Mesenchymal stem cell (in vitro differentiated cells and primary cell): ENCODE measurements around the gene SYTL3.

Experiments used
- DNase-seq: peaks from one replicate; pipeline ENCODE4 v3.0.0-alpha.2; 2013
- H2AFZ ChIP-seq: one replicate; pipeline ENCODE4 v1.6.1; 2013; ENCODE audit warnings: low read depth, mild to moderate bottlenecking, control low read depth, inconsistent platforms, low read length, moderate library complexity
- H2AK5ac ChIP-seq: 2 replicates; pipeline ENCODE4 v1.6.1; 2013; ENCODE audit warnings: low read length, moderate library complexity, mild to moderate bottlenecking, inconsistent platforms; ENCODE audit not compliant: severe bottlenecking
- H2BK120ac ChIP-seq: one replicate; pipeline ENCODE4 v1.6.1; 2013; ENCODE audit warnings: low read depth, mild to moderate bottlenecking, inconsistent platforms, low read length, moderate library complexity
- H2BK12ac ChIP-seq, 2 experiments: one replicate each; pipeline ENCODE4 v1.6.1; 2013; ENCODE audit warnings: inconsistent platforms in 2 of 2, low read length in 2 of 2, mild to moderate bottlenecking in 2 of 2, moderate library complexity in 2 of 2, control low read depth in 1 of 2
- H2BK15ac ChIP-seq: one replicate; pipeline ENCODE4 v1.6.1; 2013; ENCODE audit warnings: mild to moderate bottlenecking, low read depth, inconsistent platforms; ENCODE audit not compliant: poor library complexity, severe bottlenecking
- H2BK5ac ChIP-seq: 2 replicates; pipeline ENCODE4 v1.6.1; 2013; ENCODE audit warnings: low read depth, mild to moderate bottlenecking, low read length, control low read depth, inconsistent platforms; ENCODE audit not compliant: poor library complexity, severe bottlenecking
- H3K14ac ChIP-seq, 2 experiments: one replicate each; pipeline ENCODE4 v1.6.1; 2013; ENCODE audit warnings: inconsistent platforms in 2 of 2, low read length in 2 of 2, control low read depth in 1 of 2, mild to moderate bottlenecking in 1 of 2, moderate library complexity in 1 of 2
- H3K18ac ChIP-seq, 2 experiments: one replicate each; pipeline ENCODE4 v1.6.1; 2013; ENCODE audit warnings: inconsistent platforms in 2 of 2, low read length in 2 of 2, control low read depth in 1 of 2, low read depth in 1 of 2, mild to moderate bottlenecking in 1 of 2
- H3K23ac ChIP-seq, 2 experiments: one replicate each; pipeline ENCODE4 v1.6.1; 2013; ENCODE audit warnings: inconsistent platforms in 2 of 2, low read length in 2 of 2, mild to moderate bottlenecking in 2 of 2, moderate library complexity in 2 of 2, control low read depth in 1 of 2
- H3K27ac ChIP-seq: 2 replicates; pipeline ENCODE4 v1.5.1; 2013; ENCODE audit warnings: mild to moderate bottlenecking, moderate library complexity, low read length, control low read depth, inconsistent platforms; ENCODE audit not compliant: poor library complexity, severe bottlenecking
- H3K27me3 ChIP-seq, 2 experiments: 2 replicates each; pipeline versions ENCODE4 v1.6.1 to v1.7.0; 2013; ENCODE audit warnings: low read length in 2 of 2, mild to moderate bottlenecking in 2 of 2, moderate library complexity in 2 of 2, control low read depth in 1 of 2, inconsistent platforms in 1 of 2; ENCODE audit not compliant: control insufficient read depth in 1 of 2, insufficient read depth in 1 of 2
- H3K36me3 ChIP-seq, 2 experiments: 2 replicates each; pipeline versions ENCODE4 v1.6.1 to v1.7.0; 2013; ENCODE audit warnings: low read length in 2 of 2, control low read depth in 1 of 2, inconsistent platforms in 1 of 2, low read depth in 1 of 2, mild to moderate bottlenecking in 1 of 2; ENCODE audit not compliant: insufficient read depth in 2 of 2, control insufficient read depth in 1 of 2
- H3K4ac ChIP-seq, 2 experiments: one replicate each; pipeline ENCODE4 v1.6.1; 2013; ENCODE audit warnings: inconsistent platforms in 2 of 2, low read length in 2 of 2, mild to moderate bottlenecking in 2 of 2, moderate library complexity in 2 of 2, control low read depth in 1 of 2, low read depth in 1 of 2
- H3K4me1 ChIP-seq: 2 replicates; pipeline ENCODE4 v1.6.1; 2013; ENCODE audit warnings: low read depth, low read length, control low read depth; ENCODE audit not compliant: control insufficient read depth, insufficient read depth
- H3K4me2 ChIP-seq: 2 replicates; pipeline ENCODE4 v1.6.1; 2013; ENCODE audit warnings: low read length, mild to moderate bottlenecking, inconsistent platforms; ENCODE audit not compliant: poor library complexity, severe bottlenecking
- H3K4me3 ChIP-seq, 2 experiments: 2 replicates each; pipeline versions ENCODE4 v1.5.1 to v1.7.0; 2013; ENCODE audit warnings: low read length in 2 of 2, mild to moderate bottlenecking in 2 of 2, control low read depth in 1 of 2, low read depth in 1 of 2; ENCODE audit not compliant: insufficient read depth in 1 of 2
- H3K79me1 ChIP-seq: replicated peaks from 2 replicates; pipeline ENCODE4 v1.6.1; 2013; ENCODE audit warnings: mild to moderate bottlenecking, control low read depth, low read length, inconsistent platforms; ENCODE audit not compliant: poor library complexity, severe bottlenecking
- H3K9ac ChIP-seq: 2 replicates; pipeline ENCODE4 v1.7.0; 2013; ENCODE audit warnings: mild to moderate bottlenecking, low read length, moderate library complexity
- H3K9me3 ChIP-seq: 2 replicates; pipeline ENCODE4 v1.7.0; 2013; ENCODE audit warnings: mild to moderate bottlenecking, low read length; ENCODE audit not compliant: control insufficient read depth
- H4K8ac ChIP-seq: one replicate; pipeline ENCODE4 v1.6.1; 2013; ENCODE audit warnings: inconsistent platforms, mild to moderate bottlenecking, low read length, moderate library complexity
- H4K91ac ChIP-seq: one replicate; pipeline ENCODE4 v1.6.1; 2013; ENCODE audit warnings: mild to moderate bottlenecking, low read length, inconsistent platforms
- WGBS: methylation state at CpG from one replicate; pipeline ENCODE4 v1.1.7; 2013; ENCODE audit warnings: mixed read lengths; 5-methylcytosine and 5-hydroxymethylcytosine counted together

The SYTL3 gene

DNA sequence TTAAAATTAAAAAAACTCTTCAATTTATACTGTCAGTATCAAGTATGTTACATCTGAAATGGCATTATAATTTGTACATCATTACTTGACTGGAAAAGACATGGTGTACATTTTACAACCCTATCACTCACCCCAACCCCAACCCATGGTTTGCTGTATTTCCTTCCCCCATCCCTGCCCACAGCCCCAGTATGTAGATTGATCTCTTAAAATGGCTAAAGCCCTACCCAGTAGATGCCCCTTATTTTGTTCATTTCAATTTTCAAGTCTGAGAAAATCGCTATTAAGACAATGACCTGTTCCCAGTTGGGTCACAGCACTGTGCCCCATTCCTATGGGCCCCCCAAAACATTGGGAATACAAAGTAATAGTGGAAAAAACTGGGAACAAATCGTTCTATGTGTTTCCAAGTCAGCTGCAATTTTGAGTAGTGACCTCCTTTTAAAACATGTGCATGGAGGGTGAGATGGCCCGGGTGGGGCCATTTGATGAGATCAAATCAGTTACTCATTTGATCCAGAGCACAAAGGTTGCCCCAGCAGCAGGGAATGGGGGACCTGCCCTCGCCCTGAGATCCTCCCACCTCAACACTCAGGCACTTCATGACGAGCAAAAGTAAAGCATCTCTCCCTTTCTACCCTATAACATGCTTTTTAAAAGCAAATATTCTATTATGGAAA is 156.0 kb downstream of the SYTL3 start:
- H3K18ac ChIP-seq: no peak overlapping the region
- no peak for DNase-seq
- H3K9ac ChIP-seq: no peak overlapping the region
- no peak overlapping the region for H4K8ac ChIP-seq
- H3K14ac ChIP-seq: no peak overlapping the region
- no peak overlapping the region for H2AK5ac ChIP-seq
- no peak overlapping the region for H2BK15ac ChIP-seq
- no peaks in the 10 kb centered on the region for H3K27me3 ChIP-seq
- H3K9me3 ChIP-seq: no peaks in the 10 kb centered on the region
- WGBS: 96% methylated on average over 4 of the region's 5 CpGs
- no peak overlapping the region for H3K27ac ChIP-seq
- no peak overlapping the region for H3K4ac ChIP-seq
- peaks cover 0 to 5% of the 10 kb centered on the region in 2 experiments for H3K36me3 ChIP-seq
- no peak overlapping the region for H4K91ac ChIP-seq
- no peak overlapping the region for H2BK12ac ChIP-seq
- no peak overlapping the region for H2BK120ac ChIP-seq
- H3K4me2 ChIP-seq: no peak overlapping the region
- peaks cover 3% of the 10 kb centered on the region for H3K79me1 ChIP-seq
- H2BK5ac ChIP-seq: no peak overlapping the region
- H3K23ac ChIP-seq: no peak overlapping the region
- H3K4me3 ChIP-seq: no peak overlapping the region
- H3K4me1 ChIP-seq: peaks cover 24% of the 10 kb centered on the region
- H2AFZ ChIP-seq: no peak overlapping the region

DNA sequence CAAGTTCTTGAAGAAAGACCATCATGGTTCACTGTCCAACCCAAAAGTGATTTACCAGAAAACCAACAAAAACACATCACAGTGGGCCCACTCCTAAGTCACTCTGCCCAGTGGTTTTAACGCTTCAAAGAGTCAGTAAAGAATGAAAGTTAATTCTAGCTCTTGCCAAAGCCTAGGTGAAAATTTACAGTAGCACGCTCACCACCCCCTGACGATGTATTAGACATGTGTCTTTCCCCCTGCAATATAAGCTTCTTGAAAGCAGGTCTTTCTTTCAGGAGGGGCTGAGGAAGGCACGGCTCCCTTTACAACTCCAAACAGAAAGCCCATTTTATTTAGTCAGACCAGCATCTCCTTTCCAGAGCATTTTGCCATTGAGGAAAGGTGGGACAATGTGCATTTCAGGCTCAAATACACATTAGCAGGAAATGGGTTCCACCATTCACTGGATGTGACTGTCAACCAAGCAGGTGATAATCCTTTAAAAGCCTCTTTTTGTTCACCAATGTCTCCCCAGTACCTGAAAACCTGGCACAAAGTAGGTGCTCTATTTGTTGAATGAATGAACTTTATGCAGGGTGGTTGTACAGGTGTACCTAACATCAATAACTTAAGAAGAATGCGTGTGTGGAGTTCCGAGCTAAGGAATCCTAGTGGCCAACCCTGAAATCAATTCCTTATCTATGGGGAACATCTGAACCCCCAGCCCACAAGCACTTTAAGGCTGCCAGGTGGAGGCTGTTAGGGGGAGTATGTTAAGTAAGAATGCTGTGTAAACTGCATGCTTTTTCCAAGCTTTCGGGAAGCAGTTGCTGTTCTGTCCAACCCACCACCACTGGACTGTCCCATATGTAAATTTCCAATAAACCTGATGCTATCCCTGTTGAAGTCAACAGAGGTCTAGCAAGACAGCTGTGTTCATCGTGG is 157.9 kb downstream of the SYTL3 start:
- H3K79me1 ChIP-seq: peaks cover 4% of the 10 kb centered on the region
- H3K4ac ChIP-seq: no peak overlapping the region
- H3K4me3 ChIP-seq: no peak overlapping the region
- H3K23ac ChIP-seq: no peak overlapping the region
- H2BK5ac ChIP-seq: no peak overlapping the region
- H2BK120ac ChIP-seq: no peak overlapping the region
- no peak overlapping the region for H3K18ac ChIP-seq
- no peak overlapping the region for H2AK5ac ChIP-seq
- H3K4me1 ChIP-seq: peaks cover 25% of the 10 kb centered on the region
- 69% methylated on average over 7 of the region's 8 CpGs for WGBS
- H3K9ac ChIP-seq: no peak overlapping the region
- no peak overlapping the region for H4K8ac ChIP-seq
- H2BK12ac ChIP-seq: no peak overlapping the region
- H3K9me3 ChIP-seq: no peaks in the 10 kb centered on the region
- H3K27me3 ChIP-seq: no peaks in the 10 kb centered on the region
- H3K36me3 ChIP-seq: peaks cover 0 to 8% of the 10 kb centered on the region in 2 experiments
- H2AFZ ChIP-seq: no peak overlapping the region
- DNase-seq: no peak
- H4K91ac ChIP-seq: no peak overlapping the region
- H3K4me2 ChIP-seq: peak overlapping the region; percentile 39
- H2BK15ac ChIP-seq: no peak overlapping the region
- H3K14ac ChIP-seq: peak overlapping the region in 1 of 2 experiments; percentile 18
- no peak overlapping the region for H3K27ac ChIP-seq

DNA sequence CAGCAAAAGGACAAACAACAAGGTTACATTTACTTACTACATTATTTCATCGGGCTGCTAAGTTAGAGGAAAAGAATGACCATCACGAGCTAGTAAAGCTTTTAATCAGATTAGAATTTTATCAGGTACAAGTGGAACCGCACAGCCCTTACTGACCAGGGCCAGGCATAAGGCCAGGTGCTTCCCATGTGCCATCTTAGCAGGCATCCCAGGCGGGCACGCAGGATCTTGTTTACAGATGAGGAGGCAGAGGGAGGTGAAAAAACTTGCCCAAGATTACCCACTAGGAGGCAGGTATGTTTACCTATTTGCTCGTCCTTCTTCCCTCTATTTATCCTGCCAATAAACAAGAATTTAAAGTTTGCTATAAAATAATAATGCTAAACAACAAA is 158.6 kb downstream of the SYTL3 start:
- no peak overlapping the region for H3K4me2 ChIP-seq

More for the DNA sequence above, 158.6 kb downstream of the SYTL3 start:
- Histone ChIP-seq H3K9ac (no peak overlapping the region), H2BK12ac (no peak overlapping the region), H3K4ac (no peak overlapping the region), H4K91ac (no peak overlapping the region), H3K4me3 (no peak overlapping the region), H2AFZ (no peak overlapping the region), H3K27me3 (no peaks in the 10 kb centered on the region), H2BK15ac (no peak overlapping the region), H2BK120ac (no peak overlapping the region), H2BK5ac (no peak overlapping the region), H3K23ac (no peak overlapping the region), H3K4me1 (peaks cover 29% of the 10 kb centered on the region), H3K36me3 (peaks cover 0 to 13% of the 10 kb centered on the region in 2 experiments), H3K79me1 (peaks cover 4% of the 10 kb centered on the region), H3K18ac (no peak overlapping the region), H4K8ac (no peak overlapping the region), H3K14ac (no peak overlapping the region), H2AK5ac (no peak overlapping the region), H3K9me3 (no peaks in the 10 kb centered on the region), H3K27ac (no peak overlapping the region)
- no peak for DNase-seq
- WGBS: 93% methylated on average over 5 of the region's 6 CpGs
